OCI-LY7 (cell line): Measurements from ENCODE around the gene BBOX1. TPM values are rescaled to one million over a fixed set of nuclear protein-coding genes. Genes with fewer than 3 reads are reported as not detected.
A peak's percentile ranks its signal among the peaks of the same experiment; 100 is the strongest.

ENCODE experiments used
- BruUV-seq: library from RNA; stranded (reverse); fragments of 400-500 nt; replicated peaks from 2 replicates; lab custom pipeline; 2021; lab: Mats Ljungman, UMichigan
- CTCF ChIA-PET: fragments of 300-600 bp; sonication (Branson Sonifier 250); formaldehyde crosslinking; loops from one replicate; lab custom pipeline; 2022; ENCODE audit warnings: antibody characterized with exemption; ENCODE audit not compliant: unreplicated experiment; lab: Charles Lee
- POLR2A ChIA-PET: fragments of 300-600 bp; sonication (Branson Sonifier 250); formaldehyde crosslinking; loops from one replicate; lab custom pipeline; 2022; ENCODE audit warnings: antibody characterized with exemption; lab: Charles Lee
- DNase-seq: peaks from one replicate; pipeline ENCODE4 v3.0.0-alpha.2; 2015; ENCODE audit warnings: low spot score
- H2AFZ ChIP-seq: fragments of 200-600 bp; sonication (generic), shearing (Covaris generic); 2 replicates; pipeline ENCODE4 v1.6.1; 2014; ENCODE audit warnings: mild to moderate bottlenecking, antibody characterized with exemption, low read length, moderate library complexity
- H3K27ac ChIP-seq: fragments of 200-600 bp; sonication (generic); 2 replicates; pipeline ENCODE4 v1.5.1; 2014; ENCODE audit warnings: mixed run types, low read depth, mild to moderate bottlenecking, moderate library complexity, low read length, inconsistent platforms; ENCODE audit not compliant: poor library complexity, severe bottlenecking
- H3K36me3 ChIP-seq: fragments of 200-600 bp; sonication (generic); 2 replicates; pipeline ENCODE4 v1.6.1; 2014; ENCODE audit warnings: mild to moderate bottlenecking, antibody characterized with exemption, low read length, moderate library complexity, mixed read lengths; ENCODE audit not compliant: insufficient read depth
- H3K4me1 ChIP-seq: fragments of 200-600 bp; sonication (generic); 2 replicates; pipeline ENCODE4 v1.5.1; 2014; ENCODE audit warnings: mild to moderate bottlenecking, low read length; ENCODE audit not compliant: insufficient read depth, poor library complexity, severe bottlenecking
- H3K4me2 ChIP-seq: fragments of 200-600 bp; sonication (generic); 2 replicates; pipeline ENCODE4 v1.6.1; 2014; ENCODE audit warnings: mild to moderate bottlenecking, low read length
- H3K4me3 ChIP-seq: fragments of 200-600 bp; sonication (generic); 2 replicates; pipeline ENCODE4 v1.5.1; 2014; ENCODE audit warnings: mild to moderate bottlenecking, low read depth, low read length; ENCODE audit not compliant: poor library complexity, severe bottlenecking
- H3K79me2 ChIP-seq: fragments of 200-600 bp; sonication (generic); 2 replicates; pipeline ENCODE4 v1.6.1; 2016; ENCODE audit warnings: low read depth, mild to moderate bottlenecking, low read length, moderate library complexity, mixed read lengths; ENCODE audit not compliant: insufficient read depth
- H3K9me2 ChIP-seq: fragments of 200-600 bp; sonication (generic); 2 replicates; pipeline ENCODE4 v1.6.1; 2016; ENCODE audit warnings: mild to moderate bottlenecking, low read length, mixed read lengths; ENCODE audit not compliant: insufficient read depth
- H3K9me3 ChIP-seq: fragments of 200-600 bp; sonication (generic); 2 replicates; pipeline ENCODE4 v1.6.1; 2014; ENCODE audit warnings: mild to moderate bottlenecking, mixed run types, low read length, mixed read lengths
- H4K20me1 ChIP-seq: fragments of 200-600 bp; sonication (generic); 2 replicates; pipeline ENCODE4 v1.6.1; 2014; ENCODE audit warnings: mild to moderate bottlenecking, antibody characterized with exemption, low read length, moderate library complexity, mixed read lengths; ENCODE audit not compliant: insufficient read depth
- EZH2phosphoT487 ChIP-seq: fragments of 200-600 bp; sonication (generic); IDR thresholded peaks from 2 replicates; pipeline ENCODE4 v1.6.1; 2018; ENCODE audit warnings: low read depth, borderline replicate concordance, mild to moderate bottlenecking, mixed run types, antibody characterized with exemption, low read length, moderate library complexity, mixed read lengths
- intact Hi-C: fragments of 100-400 bp; cut with micrococcal nuclease; formaldehyde crosslinking; loops from one replicate; pipeline ENCODE4 v1.10.0; 2022; ENCODE audit not compliant: unreplicated experiment
- total RNA-seq, 2 experiments: library from RNA; depleted of rRNA in 1 of 2; stranded (reverse); fragments of >200 nt in 1 of 2; shearing (Covaris generic) in 1 of 2; gene quantifications; 2 replicates each; pipeline ENCODE4 v1.2.3, GENCODE V29; 2014 to 2022
- TF ChIP-seq, protein P1 (sequence below): fragments of 200-600 bp; sonication (generic); conservative IDR thresholded peaks from 2 replicates; pipeline ENCODE4 v1.5.1; 2014; ENCODE audit warnings: mild to moderate bottlenecking, antibody characterized with exemption, low read length, moderate library complexity, mixed read lengths

Gene BBOX1
- total RNA-seq, 2 experiments from 2014 or later: not detected

- ChIA-PET CTCF (no interaction called here), POLR2A (interaction anchor here (0.6 to 1.0 kb wide), 2 partner anchors 11 to 34 kb away, joined by 3 to 4 read pairs; no protein-coding TSS in a partner anchor)
- peak overlapping the region; percentile 53; the same call in 1 of the 2 replicates for H2AFZ ChIP-seq
Measured at GRCh38 chr11:27118949-27119348, 78.3 kb downstream of the BBOX1 start.

DNA sequence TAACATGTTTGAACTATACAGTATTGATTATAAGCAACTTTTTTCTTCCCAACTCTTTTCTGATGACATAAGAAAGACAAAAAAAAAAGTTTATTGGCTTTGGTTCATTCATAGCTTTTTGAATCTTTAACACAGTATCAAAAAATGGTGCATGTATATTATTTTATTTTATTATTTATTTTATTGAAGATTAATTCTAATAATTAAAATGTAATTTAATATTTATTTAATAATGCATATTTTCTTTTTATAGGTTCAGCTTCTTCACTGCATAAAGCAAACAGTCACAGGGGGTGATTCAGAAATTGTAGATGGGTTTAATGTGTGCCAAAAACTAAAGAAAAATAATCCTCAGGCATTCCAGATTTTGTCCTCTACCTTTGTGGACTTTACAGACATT, 78.8 kb downstream of the BBOX1 start:
- Histone ChIP-seq H3K9me3 (no peaks in the 10 kb centered on the region), H3K9me2 (no peaks in the 10 kb centered on the region), H3K27ac (no peak overlapping the region), H3K4me1 (no peaks in the 10 kb centered on the region), H2AFZ (peak overlapping the region; percentile 53; the same call in 1 of the 2 replicates), H3K4me2 (no peak overlapping the region), H4K20me1 (no peaks in the 10 kb centered on the region), H3K36me3 (no peaks in the 10 kb centered on the region), H3K4me3 (no peak overlapping the region), H3K79me2 (no peaks in the 10 kb centered on the region)
- POLR2A ChIA-PET: interaction anchor here (0.5 to 1.0 kb wide), 3 partner anchors 11 to 1919 kb away, joined by 3 to 4 read pairs (median 3); no protein-coding TSS in a partner anchor
- CTCF ChIA-PET: no interaction called here
- TF ChIP-seq, protein P1, sequence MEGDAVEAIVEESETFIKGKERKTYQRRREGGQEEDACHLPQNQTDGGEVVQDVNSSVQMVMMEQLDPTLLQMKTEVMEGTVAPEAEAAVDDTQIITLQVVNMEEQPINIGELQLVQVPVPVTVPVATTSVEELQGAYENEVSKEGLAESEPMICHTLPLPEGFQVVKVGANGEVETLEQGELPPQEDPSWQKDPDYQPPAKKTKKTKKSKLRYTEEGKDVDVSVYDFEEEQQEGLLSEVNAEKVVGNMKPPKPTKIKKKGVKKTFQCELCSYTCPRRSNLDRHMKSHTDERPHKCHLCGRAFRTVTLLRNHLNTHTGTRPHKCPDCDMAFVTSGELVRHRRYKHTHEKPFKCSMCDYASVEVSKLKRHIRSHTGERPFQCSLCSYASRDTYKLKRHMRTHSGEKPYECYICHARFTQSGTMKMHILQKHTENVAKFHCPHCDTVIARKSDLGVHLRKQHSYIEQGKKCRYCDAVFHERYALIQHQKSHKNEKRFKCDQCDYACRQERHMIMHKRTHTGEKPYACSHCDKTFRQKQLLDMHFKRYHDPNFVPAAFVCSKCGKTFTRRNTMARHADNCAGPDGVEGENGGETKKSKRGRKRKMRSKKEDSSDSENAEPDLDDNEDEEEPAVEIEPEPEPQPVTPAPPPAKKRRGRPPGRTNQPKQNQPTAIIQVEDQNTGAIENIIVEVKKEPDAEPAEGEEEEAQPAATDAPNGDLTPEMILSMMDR: no peak
- no peak for TF ChIP-seq EZH2phosphoT487
- BruUV-seq: no TSS peak
- intact Hi-C loops: no loop called here
- DNase-seq: no peak

More at GRCh38 chr11:27118949-27119348, 78.3 kb downstream of the BBOX1 start:
- no TSS peak for BruUV-seq
- H3K4me1 ChIP-seq: no peaks in the 10 kb centered on the region
- H3K4me2 ChIP-seq: no peak overlapping the region
- no peaks in the 10 kb centered on the region for H3K9me3 ChIP-seq
- H3K36me3 ChIP-seq: no peaks in the 10 kb centered on the region
- H3K79me2 ChIP-seq: no peaks in the 10 kb centered on the region
- H3K27ac ChIP-seq: no peak overlapping the region
- no peak for DNase-seq
- no peak for TF ChIP-seq EZH2phosphoT487
- H3K9me2 ChIP-seq: no peaks in the 10 kb centered on the region
- intact Hi-C loops: no loop called here
- H3K4me3 ChIP-seq: no peak overlapping the region
- H4K20me1 ChIP-seq: no peaks in the 10 kb centered on the region

DNA sequence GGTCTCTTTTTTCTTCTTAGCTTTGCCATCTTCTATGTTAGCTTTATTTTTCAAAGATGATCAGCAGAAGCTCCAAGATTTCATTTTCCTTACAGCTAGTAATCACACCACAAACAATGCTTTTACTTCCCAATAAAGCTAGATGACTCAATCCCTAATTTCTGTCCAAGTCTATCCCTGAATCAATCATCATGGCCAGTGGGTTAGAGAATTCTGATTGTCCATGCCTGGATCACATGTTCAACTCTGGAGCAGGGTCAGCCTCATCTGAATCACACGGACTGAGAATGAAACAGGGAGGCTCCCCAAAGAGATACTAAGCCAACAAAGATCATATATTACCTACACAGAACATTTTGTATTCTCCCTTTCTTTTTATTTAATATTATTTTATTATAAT, 79.6 kb downstream of the BBOX1 start:
- ChIA-PET CTCF (no interaction called here), POLR2A (interaction anchor here (1.6 kb wide), 1 partner anchor 11 kb away, joined by 6 read pairs; no protein-coding TSS in a partner anchor)
- no peak overlapping the region for H3K4me3 ChIP-seq
- TF ChIP-seq EZH2phosphoT487: no peak
- TF ChIP-seq, protein P1: no peak
- H3K4me2 ChIP-seq: no peak overlapping the region
- H3K79me2 ChIP-seq: no peaks in the 10 kb centered on the region
- H3K4me1 ChIP-seq: no peaks in the 10 kb centered on the region
- no peak overlapping the region for H3K27ac ChIP-seq
- H2AFZ ChIP-seq: no peak overlapping the region
- no peaks in the 10 kb centered on the region for H4K20me1 ChIP-seq
- intact Hi-C loops: loop anchor here (10.0 kb wide), 1 partner anchor 365 kb away; no protein-coding TSS in a partner anchor
- DNase-seq: no peak
- H3K9me3 ChIP-seq: no peaks in the 10 kb centered on the region
- no peaks in the 10 kb centered on the region for H3K9me2 ChIP-seq
- BruUV-seq: no TSS peak
- H3K36me3 ChIP-seq: no peaks in the 10 kb centered on the region
